Measurements from ENCODE around the gene NELFB.

DNA sequence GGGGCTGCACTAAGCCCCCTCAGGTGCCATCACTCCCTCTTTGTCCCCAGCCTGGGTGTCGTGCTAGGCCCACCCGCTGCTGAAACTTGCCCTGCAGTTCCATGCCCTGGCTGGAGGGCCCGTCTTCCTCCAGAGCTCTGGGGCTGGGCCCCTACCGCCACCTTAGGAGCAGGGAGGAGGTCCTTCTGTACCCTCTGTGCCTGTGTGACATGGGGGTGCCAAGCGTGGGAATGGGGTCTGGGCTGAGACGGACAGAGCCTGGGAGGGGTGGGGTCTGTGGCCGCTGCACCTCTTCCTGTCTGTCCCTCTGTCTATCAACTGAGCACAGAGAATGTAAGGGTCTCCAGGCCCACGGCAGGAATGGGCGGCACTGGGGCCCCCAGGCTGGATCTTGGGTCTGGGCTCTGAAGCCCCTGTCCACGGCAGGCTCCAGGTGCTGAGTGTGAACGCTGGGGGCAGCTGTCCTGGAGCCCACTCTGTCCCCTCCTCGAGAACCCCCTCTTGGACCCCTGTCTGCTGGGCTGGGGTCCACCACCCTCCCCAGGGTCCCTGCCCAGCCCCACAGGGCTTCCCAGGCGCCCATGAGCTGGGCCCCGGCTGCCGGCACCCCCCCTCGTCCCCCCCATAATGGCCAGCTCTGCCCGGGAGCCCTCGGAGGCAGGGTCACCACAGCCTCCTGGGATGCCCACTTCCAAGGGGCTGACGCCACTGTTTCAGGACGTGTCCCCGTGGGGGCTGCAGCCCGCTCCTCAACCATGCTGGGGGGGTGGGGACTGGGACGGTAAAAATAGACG, 62.8 kb downstream of the NELFB start:
- TF ChIP-seq, protein P1, sequence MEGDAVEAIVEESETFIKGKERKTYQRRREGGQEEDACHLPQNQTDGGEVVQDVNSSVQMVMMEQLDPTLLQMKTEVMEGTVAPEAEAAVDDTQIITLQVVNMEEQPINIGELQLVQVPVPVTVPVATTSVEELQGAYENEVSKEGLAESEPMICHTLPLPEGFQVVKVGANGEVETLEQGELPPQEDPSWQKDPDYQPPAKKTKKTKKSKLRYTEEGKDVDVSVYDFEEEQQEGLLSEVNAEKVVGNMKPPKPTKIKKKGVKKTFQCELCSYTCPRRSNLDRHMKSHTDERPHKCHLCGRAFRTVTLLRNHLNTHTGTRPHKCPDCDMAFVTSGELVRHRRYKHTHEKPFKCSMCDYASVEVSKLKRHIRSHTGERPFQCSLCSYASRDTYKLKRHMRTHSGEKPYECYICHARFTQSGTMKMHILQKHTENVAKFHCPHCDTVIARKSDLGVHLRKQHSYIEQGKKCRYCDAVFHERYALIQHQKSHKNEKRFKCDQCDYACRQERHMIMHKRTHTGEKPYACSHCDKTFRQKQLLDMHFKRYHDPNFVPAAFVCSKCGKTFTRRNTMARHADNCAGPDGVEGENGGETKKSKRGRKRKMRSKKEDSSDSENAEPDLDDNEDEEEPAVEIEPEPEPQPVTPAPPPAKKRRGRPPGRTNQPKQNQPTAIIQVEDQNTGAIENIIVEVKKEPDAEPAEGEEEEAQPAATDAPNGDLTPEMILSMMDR (IDR thresholded peaks at IDR 0.05), result no peak
- no peak for TF ChIP-seq EZH2 (IDR thresholded peaks at IDR 0.05; ENCODE audit: borderline replicate concordance, insufficient read depth, low read depth, low read length, poor library complexity, severe bottlenecking)

All from B cell (primary cell).